ENCODE data around the gene HAUS2.
"Not testable (repeated sequence)": the region's sequence is repeated elsewhere in the genome, so short reads cannot be mapped to it uniquely, and the experiment has no call there.

Gene HAUS2

DNA sequence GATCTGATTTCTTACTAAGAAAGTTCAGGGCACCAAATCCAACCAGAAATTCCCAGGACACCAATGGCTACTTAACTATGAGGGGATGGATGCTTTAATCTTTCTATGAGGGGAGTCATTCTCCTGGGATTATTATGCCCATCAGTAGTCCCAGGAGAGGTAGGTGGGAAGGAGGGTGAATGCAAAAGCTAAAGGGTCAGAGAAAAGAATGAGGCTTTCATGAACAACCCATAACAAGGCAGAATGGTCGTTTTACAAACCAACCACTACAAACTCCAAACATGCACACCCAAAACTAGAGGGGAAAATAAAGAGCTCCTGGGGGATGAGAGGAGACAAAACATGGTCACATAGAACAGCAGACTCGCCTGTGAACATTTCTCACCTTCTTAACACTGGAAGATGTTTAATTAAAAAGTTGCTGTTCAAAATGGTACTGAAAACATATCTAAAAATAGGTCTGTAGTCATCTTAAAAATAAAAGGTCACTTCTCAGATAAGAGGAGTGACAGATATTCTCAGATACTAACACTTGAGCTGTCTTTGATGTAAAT, 30.4 kb downstream of the HAUS2 start:
- Histone ChIP-seq H3K4me3 (ENCODE audit: low read length) (no peak overlapping the region), H3K4me1 (ENCODE audit: control insufficient read depth, insufficient read depth, low read length) (peaks cover 20% of the 10 kb centered on the region), H3K27me3 (ENCODE audit: control insufficient read depth, insufficient read depth, low read length) (peaks cover 20% of the 10 kb centered on the region), H3K36me3 (ENCODE audit: control insufficient read depth, insufficient read depth, low read length) (no peaks in the 10 kb centered on the region), H3K9ac (ENCODE audit: low read length) (no peak overlapping the region), H3K9me3 (ENCODE audit: control insufficient read depth, low read length) (no peaks in the 10 kb centered on the region)

DNA sequence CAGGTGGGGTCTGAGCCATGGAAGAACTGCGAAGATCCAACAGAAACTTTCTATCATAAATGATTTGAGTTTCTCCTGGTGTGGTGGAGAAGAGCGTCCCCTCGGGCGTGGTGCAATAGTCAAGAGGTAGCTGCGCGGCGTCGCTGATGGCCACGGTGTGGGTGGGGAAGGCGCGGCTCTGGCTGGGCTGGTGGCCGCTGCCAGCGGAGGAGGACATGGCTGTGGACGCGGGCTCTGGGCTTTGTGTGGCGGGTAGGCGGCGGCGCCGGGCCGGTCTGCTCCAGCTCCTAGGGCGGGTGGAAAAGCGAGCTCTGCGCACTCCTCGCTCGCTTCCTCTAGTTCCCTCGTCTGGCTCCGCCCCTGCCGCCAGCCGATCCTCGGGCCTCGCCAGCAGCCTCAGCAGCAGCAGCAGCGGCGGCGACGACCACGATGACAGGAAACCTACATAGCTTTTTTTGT, 32.7 kb downstream of the HAUS2 start:
- H3K9ac ChIP-seq (ENCODE audit: low read length): peak overlapping the region; percentile 37
- H3K4me3 ChIP-seq (ENCODE audit: low read length): no peak overlapping the region
- peaks cover 13% of the 10 kb centered on the region for H3K27me3 ChIP-seq (ENCODE audit: control insufficient read depth, insufficient read depth, low read length)
- H3K36me3 ChIP-seq (ENCODE audit: control insufficient read depth, insufficient read depth, low read length): no peaks in the 10 kb centered on the region
- peaks cover 11% of the 10 kb centered on the region for H3K4me1 ChIP-seq (ENCODE audit: control insufficient read depth, insufficient read depth, low read length)
- H3K9me3 ChIP-seq (ENCODE audit: control insufficient read depth, low read length): no peaks in the 10 kb centered on the region

DNA sequence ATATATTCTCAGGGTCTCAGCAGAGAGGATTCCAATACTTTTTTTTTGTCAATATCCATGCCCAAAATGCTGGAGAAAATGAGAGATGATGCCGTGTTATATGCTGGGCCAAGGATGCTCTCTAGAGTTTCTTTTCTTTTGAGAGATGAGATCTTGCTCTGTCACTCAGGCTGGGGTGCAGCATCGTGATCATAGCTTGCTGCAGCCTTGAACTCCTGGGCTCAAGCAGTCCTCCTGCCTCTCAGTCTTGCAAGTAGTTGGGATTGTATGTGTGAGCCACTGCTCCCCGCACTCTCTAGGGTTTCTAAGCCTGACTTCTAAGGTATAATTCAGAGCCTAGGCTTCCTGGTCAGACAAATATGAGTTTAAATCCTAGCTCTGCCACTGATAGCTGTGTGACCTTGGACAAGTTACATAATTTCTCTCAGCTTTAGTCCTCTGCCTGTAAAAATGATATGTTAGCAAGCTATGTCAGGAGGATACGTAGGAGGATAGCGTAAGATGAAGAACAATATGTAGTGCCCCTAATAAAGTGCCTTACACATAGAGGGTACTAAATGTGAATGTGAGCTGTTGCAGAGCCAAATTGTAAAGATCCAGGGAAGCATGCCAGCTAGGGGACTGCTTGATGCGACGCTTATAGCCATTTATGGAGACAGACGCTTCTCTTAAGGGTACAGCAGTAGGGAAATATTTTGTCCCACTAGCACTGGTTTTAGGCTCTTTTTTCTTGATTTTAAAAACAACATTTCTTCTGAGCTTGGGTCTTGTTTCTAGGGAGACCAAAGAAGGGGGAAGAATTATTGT, 34.1 kb downstream of the HAUS2 start:
- peaks cover 7% of the 10 kb centered on the region for H3K27me3 ChIP-seq (ENCODE audit: control insufficient read depth, insufficient read depth, low read length)
- no peak overlapping the region for H3K4me3 ChIP-seq (ENCODE audit: low read length)
- H3K4me1 ChIP-seq (ENCODE audit: control insufficient read depth, insufficient read depth, low read length): peaks cover 11% of the 10 kb centered on the region
- H3K9me3 ChIP-seq (ENCODE audit: control insufficient read depth, low read length): no peaks in the 10 kb centered on the region
- H3K36me3 ChIP-seq (ENCODE audit: control insufficient read depth, insufficient read depth, low read length): no peaks in the 10 kb centered on the region
- peak overlapping the region; percentile 3 for H3K9ac ChIP-seq (ENCODE audit: low read length)

DNA sequence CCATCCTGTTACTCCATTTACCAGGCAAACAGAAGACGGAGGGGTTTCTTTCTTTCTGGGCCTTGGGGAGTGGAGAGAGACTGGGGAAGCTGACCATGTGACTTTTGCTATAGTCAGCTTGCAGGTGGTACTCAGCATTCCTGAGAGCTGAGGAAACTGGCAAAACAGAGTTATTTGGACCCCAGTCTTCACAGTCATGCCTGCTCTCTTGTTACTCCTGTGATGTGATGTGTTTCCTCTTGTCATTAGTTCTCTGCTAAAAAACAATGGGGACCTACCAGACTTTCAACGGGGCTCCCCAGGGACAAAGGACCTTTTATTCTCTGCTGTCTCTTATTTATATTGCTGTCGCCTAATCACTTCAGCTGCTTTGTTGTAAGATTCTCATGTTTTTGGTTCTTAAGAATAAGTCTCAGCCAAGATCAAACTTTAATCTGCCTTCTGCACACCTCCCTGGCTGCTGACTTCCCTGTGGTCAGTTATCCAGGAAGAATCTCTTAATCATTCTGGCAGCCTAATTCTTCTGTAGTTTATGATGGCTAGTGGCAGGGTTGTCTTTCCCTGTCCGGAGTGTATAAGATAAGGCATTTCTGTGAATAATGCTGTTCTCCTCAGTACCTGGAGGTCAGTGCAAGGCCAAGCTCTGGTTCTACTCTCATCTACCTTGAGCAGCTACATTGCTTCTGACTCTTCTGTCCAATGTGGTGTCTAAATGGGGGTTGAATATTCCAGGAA, 35.6 kb downstream of the HAUS2 start:
- Histone ChIP-seq H3K4me1 (ENCODE audit: control insufficient read depth, insufficient read depth, low read length) (peaks cover 11% of the 10 kb centered on the region), H3K9ac (ENCODE audit: low read length) (no peak overlapping the region), H3K4me3 (ENCODE audit: low read length) (no peak overlapping the region), H3K36me3 (ENCODE audit: control insufficient read depth, insufficient read depth, low read length) (no peaks in the 10 kb centered on the region), H3K27me3 (ENCODE audit: control insufficient read depth, insufficient read depth, low read length) (peaks cover 7% of the 10 kb centered on the region), H3K9me3 (ENCODE audit: control insufficient read depth, low read length) (no peaks in the 10 kb centered on the region)

DNA sequence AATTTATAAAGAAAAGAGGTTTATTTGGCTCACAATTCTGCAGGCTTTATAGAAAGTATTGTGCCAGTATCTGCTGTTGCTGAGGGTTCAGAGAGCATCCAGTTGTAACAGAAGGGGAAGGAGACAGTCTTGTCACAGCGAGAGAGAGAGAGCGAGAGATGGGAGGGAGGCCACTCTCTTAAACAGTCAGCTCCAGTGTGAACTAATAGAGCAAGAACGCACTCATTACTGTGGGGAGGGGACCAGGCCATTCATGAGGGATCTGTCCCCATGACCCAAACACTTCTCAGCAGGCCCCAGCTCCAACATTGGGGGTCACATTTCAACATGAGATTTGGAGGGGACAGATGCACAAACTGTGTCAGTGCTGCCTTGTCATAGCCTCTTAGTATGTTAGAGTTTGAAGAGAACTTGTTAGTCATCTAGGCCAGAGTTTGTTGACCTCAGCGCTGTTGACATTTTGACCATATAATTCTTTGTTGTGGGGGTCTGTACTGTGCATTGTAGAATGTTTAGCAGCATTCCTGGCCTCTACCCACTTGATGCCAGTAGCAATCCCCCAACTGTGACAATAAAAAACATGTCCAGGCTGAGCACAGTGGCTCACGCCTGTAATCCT, 42.1 kb downstream of the HAUS2 start:
- H3K27me3 ChIP-seq (ENCODE audit: control insufficient read depth, insufficient read depth, low read length): no peaks in the 10 kb centered on the region
- H3K9me3 ChIP-seq (ENCODE audit: control insufficient read depth, low read length): no peaks in the 10 kb centered on the region
- H3K9ac ChIP-seq (ENCODE audit: low read length): no peak overlapping the region
- H3K36me3 ChIP-seq (ENCODE audit: control insufficient read depth, insufficient read depth, low read length): no peaks in the 10 kb centered on the region
- H3K4me1 ChIP-seq (ENCODE audit: control insufficient read depth, insufficient read depth, low read length): peaks cover 5% of the 10 kb centered on the region
- H3K4me3 ChIP-seq (ENCODE audit: low read length): no peak overlapping the region

DNA sequence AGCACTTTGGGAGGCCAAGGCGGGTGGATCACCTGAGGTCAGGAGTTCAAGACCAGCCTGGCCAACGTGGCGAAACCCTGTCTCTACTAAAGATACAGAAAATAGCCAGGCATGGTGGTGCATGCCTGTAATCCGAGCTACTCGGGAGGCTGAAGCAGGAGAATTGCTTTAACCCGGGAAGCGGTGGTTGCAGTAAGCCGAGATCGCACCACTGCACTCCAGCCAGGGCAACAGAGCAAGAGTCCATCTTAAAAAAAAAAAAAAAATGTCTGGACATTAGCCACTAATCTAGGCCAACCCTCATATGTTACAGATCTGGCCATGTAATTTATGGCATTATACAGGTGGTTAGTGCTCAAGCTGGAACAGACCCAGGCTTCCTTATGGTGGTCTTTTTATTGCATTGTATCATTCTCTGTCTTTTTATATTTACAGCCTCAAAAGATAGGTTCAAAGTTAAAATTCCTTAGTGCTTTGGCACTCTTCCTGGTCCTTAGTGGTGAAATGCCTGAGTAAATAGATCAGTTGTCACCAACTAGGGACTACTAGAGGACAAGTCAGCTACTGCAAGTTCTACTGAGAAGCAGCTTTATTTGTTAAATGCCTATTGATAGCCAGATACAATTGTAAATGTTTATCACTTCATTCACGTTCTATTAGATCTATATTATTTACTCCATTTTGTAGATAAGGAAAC, 42.7 kb downstream of the HAUS2 start:
- no peaks in the 10 kb centered on the region for H3K9me3 ChIP-seq (ENCODE audit: control insufficient read depth, low read length)
- no peak overlapping the region for H3K9ac ChIP-seq (ENCODE audit: low read length)
- no peaks in the 10 kb centered on the region for H3K36me3 ChIP-seq (ENCODE audit: control insufficient read depth, insufficient read depth, low read length)
- peaks cover 5% of the 10 kb centered on the region for H3K4me1 ChIP-seq (ENCODE audit: control insufficient read depth, insufficient read depth, low read length)
- no peaks in the 10 kb centered on the region for H3K27me3 ChIP-seq (ENCODE audit: control insufficient read depth, insufficient read depth, low read length)
- no peak overlapping the region for H3K4me3 ChIP-seq (ENCODE audit: low read length)

DNA sequence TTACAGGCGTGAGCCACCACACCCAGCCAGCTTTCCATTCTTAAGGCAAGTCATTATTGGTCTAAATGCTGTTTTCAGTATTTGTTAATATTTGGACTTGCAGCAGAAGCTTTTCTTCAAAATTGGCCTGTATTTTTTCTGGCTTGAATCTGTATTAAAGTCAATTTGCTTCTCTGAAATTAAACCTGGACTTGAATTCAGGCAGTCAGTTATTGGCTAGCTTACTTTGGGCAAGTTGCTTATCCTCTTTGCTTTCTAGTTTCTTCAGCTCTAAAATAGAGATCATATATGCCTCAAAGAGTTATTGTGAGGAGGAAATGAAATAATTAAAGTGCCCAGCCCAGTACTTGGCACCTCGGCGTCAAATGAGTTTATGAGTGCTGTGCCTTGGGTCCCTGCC, 44.1 kb downstream of the HAUS2 start:
- no peak overlapping the region for H3K9ac ChIP-seq (ENCODE audit: low read length)
- no peaks in the 10 kb centered on the region for H3K9me3 ChIP-seq (ENCODE audit: control insufficient read depth, low read length)
- peaks cover 5% of the 10 kb centered on the region for H3K4me1 ChIP-seq (ENCODE audit: control insufficient read depth, insufficient read depth, low read length)
- H3K4me3 ChIP-seq (ENCODE audit: low read length): no peak overlapping the region
- H3K36me3 ChIP-seq (ENCODE audit: control insufficient read depth, insufficient read depth, low read length): no peaks in the 10 kb centered on the region
- H3K27me3 ChIP-seq (ENCODE audit: control insufficient read depth, insufficient read depth, low read length): no peaks in the 10 kb centered on the region

DNA sequence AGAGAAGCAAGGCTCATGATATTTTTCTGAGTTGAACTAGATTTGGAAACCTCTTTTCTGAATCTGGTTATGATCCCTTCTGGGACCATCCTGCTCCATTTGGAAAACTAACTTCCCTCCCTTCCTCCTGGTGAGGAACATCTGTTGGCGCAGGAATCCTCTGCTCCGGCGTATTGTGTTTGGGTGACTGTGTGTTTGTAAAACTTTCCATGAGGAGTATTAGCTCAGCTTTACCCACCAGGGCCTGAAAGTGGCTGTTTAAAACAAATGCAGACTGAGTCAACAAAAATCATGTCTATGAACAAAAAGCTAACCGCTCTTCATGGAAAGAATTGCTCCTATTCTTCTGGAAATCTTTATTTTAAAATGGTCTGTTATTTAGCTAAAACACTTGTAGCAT, 44.5 kb downstream of the HAUS2 start:
- no peaks in the 10 kb centered on the region for H3K36me3 ChIP-seq (ENCODE audit: control insufficient read depth, insufficient read depth, low read length)
- no peaks in the 10 kb centered on the region for H3K27me3 ChIP-seq (ENCODE audit: control insufficient read depth, insufficient read depth, low read length)
- H3K4me3 ChIP-seq (ENCODE audit: low read length): no peak overlapping the region
- no peak overlapping the region for H3K9ac ChIP-seq (ENCODE audit: low read length)
- peaks cover 5% of the 10 kb centered on the region for H3K4me1 ChIP-seq (ENCODE audit: control insufficient read depth, insufficient read depth, low read length)
- no peaks in the 10 kb centered on the region for H3K9me3 ChIP-seq (ENCODE audit: control insufficient read depth, low read length)

DNA sequence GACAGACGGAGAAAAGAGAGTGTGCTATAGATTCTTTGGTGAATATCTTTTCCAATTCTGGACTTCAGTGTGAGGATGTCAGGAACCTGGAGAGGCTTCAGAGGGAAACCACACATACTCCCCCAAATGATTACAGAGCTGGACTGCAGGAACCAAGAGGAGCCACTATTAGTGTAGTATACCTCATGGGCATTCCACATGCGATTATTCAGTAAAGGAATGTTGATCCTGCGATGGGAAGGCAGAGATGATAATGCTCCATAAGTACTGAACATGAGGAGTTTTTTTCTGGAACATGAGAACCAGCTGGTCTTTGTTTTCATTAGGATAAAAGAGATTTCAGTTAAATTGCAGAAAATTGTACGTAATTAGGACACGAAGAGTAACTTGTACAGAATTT, 45.5 kb downstream of the HAUS2 start:
- no peaks in the 10 kb centered on the region for H3K27me3 ChIP-seq (ENCODE audit: control insufficient read depth, insufficient read depth, low read length)
- H3K4me3 ChIP-seq (ENCODE audit: low read length): no peak overlapping the region
- no peaks in the 10 kb centered on the region for H3K9me3 ChIP-seq (ENCODE audit: control insufficient read depth, low read length)
- H3K36me3 ChIP-seq (ENCODE audit: control insufficient read depth, insufficient read depth, low read length): no peaks in the 10 kb centered on the region
- H3K4me1 ChIP-seq (ENCODE audit: control insufficient read depth, insufficient read depth, low read length): peaks cover 5% of the 10 kb centered on the region
- no peak overlapping the region for H3K9ac ChIP-seq (ENCODE audit: low read length)

DNA sequence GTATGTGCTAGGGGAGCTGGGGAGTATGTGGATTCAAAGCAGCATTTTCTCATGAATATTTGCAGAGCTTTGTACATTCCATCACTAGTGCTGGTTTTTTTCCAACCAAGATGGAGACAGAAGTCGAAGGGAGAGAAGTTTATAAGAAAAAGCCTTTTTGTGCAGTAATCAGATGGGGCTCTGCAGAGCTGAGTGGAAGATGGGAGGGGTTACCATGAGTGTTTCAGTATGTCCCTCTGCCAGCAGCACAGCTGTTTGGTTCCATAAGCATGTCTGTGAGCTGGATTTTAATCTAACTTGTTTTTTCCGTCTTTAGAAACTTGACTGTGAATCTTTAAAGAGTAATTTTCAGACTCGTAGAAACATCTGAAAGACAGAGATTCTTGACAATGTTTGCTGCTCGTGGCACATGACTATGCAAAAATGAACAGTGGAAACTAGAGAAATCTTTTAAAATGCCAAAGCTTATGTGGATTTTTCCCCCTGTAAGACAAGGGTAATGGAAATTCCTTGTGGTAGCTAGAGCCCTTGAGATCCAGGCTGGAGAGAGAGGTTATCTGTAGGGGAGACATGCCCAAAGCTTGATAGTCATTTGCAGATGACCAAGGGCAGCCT, 47.1 kb downstream of the HAUS2 start:
- H3K27me3 ChIP-seq (ENCODE audit: control insufficient read depth, insufficient read depth, low read length): no peaks in the 10 kb centered on the region
- peaks cover 5% of the 10 kb centered on the region for H3K4me1 ChIP-seq (ENCODE audit: control insufficient read depth, insufficient read depth, low read length)

DNA sequence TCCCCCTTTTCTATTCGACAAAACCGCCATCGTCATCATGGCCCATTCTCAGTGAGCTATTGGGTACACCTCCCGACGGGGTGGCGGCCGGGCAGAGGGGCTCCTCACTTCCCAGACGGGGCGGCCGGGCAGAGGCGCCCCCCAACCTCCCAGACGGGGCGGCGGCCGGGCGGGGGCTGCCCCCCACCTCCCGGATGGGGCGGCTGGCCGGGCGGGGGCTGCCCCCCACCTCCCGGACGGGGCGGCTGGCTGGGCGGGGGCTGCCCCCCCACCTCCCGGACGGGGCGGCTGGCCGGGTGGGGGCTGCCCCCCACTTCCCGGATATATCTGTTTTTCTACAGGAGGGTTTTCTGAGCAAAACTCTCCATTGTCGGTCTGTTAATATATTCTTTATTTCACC, 52.7 kb downstream of the HAUS2 start:
- not testable (repeated sequence) for H3K4me3 ChIP-seq (ENCODE audit: low read length); H3K27me3 ChIP-seq (ENCODE audit: control insufficient read depth, insufficient read depth, low read length); H3K9ac ChIP-seq (ENCODE audit: low read length); H3K9me3 ChIP-seq (ENCODE audit: control insufficient read depth, low read length); H3K4me1 ChIP-seq (ENCODE audit: control insufficient read depth, insufficient read depth, low read length); H3K36me3 ChIP-seq (ENCODE audit: control insufficient read depth, insufficient read depth, low read length)

More for the DNA sequence above, 47.1 kb downstream of the HAUS2 start:
- no peak overlapping the region for H3K4me3 ChIP-seq (ENCODE audit: low read length)
- no peak overlapping the region for H3K9ac ChIP-seq (ENCODE audit: low read length)
- no peaks in the 10 kb centered on the region for H3K9me3 ChIP-seq (ENCODE audit: control insufficient read depth, low read length)
- H3K36me3 ChIP-seq (ENCODE audit: control insufficient read depth, insufficient read depth, low read length): no peaks in the 10 kb centered on the region

All from mucosa of stomach (tissue), 1 donor.